ENCODE measurements around the gene DYNLT4.
A peak's percentile ranks its signal among the peaks of the same experiment; 100 is the strongest.

DYNLT4 gene

GRCh38 chr1:44806704-44807363 lies at the start of gene DYNLT4:
Gene DYNLT4, minus strand, starts transcription at chr1:44807351. Its CDS starts 683 bp downstream, at chr1:44806668.
- no peak for DNase-seq (ENCODE audit: low read depth)
- peak within 1 kb of the TSS; percentile 20 for H3K4me3 ChIP-seq (ENCODE audit: low read depth, low read length)
- TF ChIP-seq CTCF (conservative IDR thresholded peaks at IDR 0.05; ENCODE audit: low read depth, low read length) = no peak

GRCh38 chr1:44855742-44856141 lies 48.6 kb upstream of the DYNLT4 start:
- TF ChIP-seq CTCF (conservative IDR thresholded peaks at IDR 0.05; ENCODE audit: low read depth, low read length) = no peak
- no peak for DNase-seq (ENCODE audit: low read depth)
- no peak overlapping the region for H3K4me3 ChIP-seq (ENCODE audit: low read depth, low read length)

- no peak for TF ChIP-seq CTCF (conservative IDR thresholded peaks at IDR 0.05; ENCODE audit: low read depth, low read length)
- no peak overlapping the region for H3K4me3 ChIP-seq (ENCODE audit: low read depth, low read length)
- DNase-seq (ENCODE audit: low read depth) = no peak
Measured at GRCh38 chr1:44854970-44855369, 47.8 kb upstream of the DYNLT4 start.

GRCh38 chr1:44853201-44853600 lies 46.0 kb upstream of the DYNLT4 start:
- no peak for DNase-seq (ENCODE audit: low read depth)
- TF ChIP-seq CTCF (conservative IDR thresholded peaks at IDR 0.05; ENCODE audit: low read depth, low read length) = no peak
- no peak overlapping the region for H3K4me3 ChIP-seq (ENCODE audit: low read depth, low read length)

GRCh38 chr1:44851308-44851707 lies 44.2 kb upstream of the DYNLT4 start:
- DNase-seq (ENCODE audit: low read depth) = no peak
- no peak overlapping the region for H3K4me3 ChIP-seq (ENCODE audit: low read depth, low read length)
- no peak for TF ChIP-seq CTCF (conservative IDR thresholded peaks at IDR 0.05; ENCODE audit: low read depth, low read length)

- no peak for DNase-seq (ENCODE audit: low read depth)
- TF ChIP-seq CTCF (conservative IDR thresholded peaks at IDR 0.05; ENCODE audit: low read depth, low read length) = no peak
Measured at GRCh38 chr1:44849575-44850132, 42.5 kb upstream of the DYNLT4 start.

More at GRCh38 chr1:44849575-44850132, 42.5 kb upstream of the DYNLT4 start:
- no peak overlapping the region for H3K4me3 ChIP-seq (ENCODE audit: low read depth, low read length)
